ENCODE data around the gene IQSEC1. TPM values are rescaled to one million over a fixed set of nuclear protein-coding genes. Genes with fewer than 3 reads are reported as not detected.

IQSEC1 gene
- polyA plus RNA-seq, 1 donor (not counting 4 experiments of a cell fraction or from before 2014, with no cell fraction given) = 2.8 TPM

GRCh38 chr3:12954891-12955650 is 118.2 kb downstream of the IQSEC1 start:
- Histone ChIP-seq H2AFZ (ENCODE audit: control insufficient read depth, low read length) (no peak overlapping the region), H3K4me1 (ENCODE audit: control insufficient read depth, extremely low read depth, insufficient read depth, low read length) (peaks cover 7% of the 10 kb centered on the region)

GRCh38 chr3:12954180-12954579 is 119.0 kb downstream of the IQSEC1 start:
- H3K4me1 ChIP-seq (ENCODE audit: control insufficient read depth, extremely low read depth, insufficient read depth, low read length) = peaks cover 11% of the 10 kb centered on the region
- peaks cover 2% of the 10 kb centered on the region for H3K79me2 ChIP-seq (ENCODE audit: control insufficient read depth, insufficient read depth, low read length)
- no peak overlapping the region for H3K4me3 ChIP-seq (ENCODE audit: control insufficient read depth in 2 of 3, extremely low read depth in 1 of 3, insufficient read depth in 2 of 3, low read depth in 1 of 3, low read length in 3 of 3)
- H3K27ac ChIP-seq (ENCODE audit: control insufficient read depth, insufficient read depth, low read length) = no peak overlapping the region
- dilution Hi-C loops (cut with MboI; ENCODE audit: extremely low pct_ligation_motif_present, low sequenced_read_pairs) = no loop called here
- H4K20me1 ChIP-seq (ENCODE audit: control insufficient read depth, extremely low read depth, insufficient read depth, low read length) = peaks cover 5% of the 10 kb centered on the region
- DNase-seq (ENCODE audit: low read depth, low spot score) (no peak), FAIRE-seq (no peak)
- H3K9me1 ChIP-seq (ENCODE audit: control insufficient read depth, extremely low read depth, insufficient read depth, low read length) = peaks cover under 1% of the 10 kb centered on the region
- H3K36me3 ChIP-seq (ENCODE audit: control insufficient read depth in 2 of 2, extremely low read depth in 1 of 2, insufficient read depth in 2 of 2, low read length in 2 of 2) = peaks cover 0 to 3% of the 10 kb centered on the region in 2 experiments
- no peaks in the 10 kb centered on the region for H3K9me3 ChIP-seq (ENCODE audit: control insufficient read depth, low read depth, low read length)
- no peak overlapping the region for H3K4me2 ChIP-seq (ENCODE audit: control insufficient read depth, extremely low read depth, insufficient read depth, low read depth, low read length)
- no peak overlapping the region for H3K9ac ChIP-seq (ENCODE audit: control insufficient read depth, extremely low read depth, insufficient read depth, low read length)
- H3K27me3 ChIP-seq (ENCODE audit: control insufficient read depth, extremely low read depth, insufficient read depth, low read length) = no peaks in the 10 kb centered on the region
- H2AFZ ChIP-seq (ENCODE audit: control insufficient read depth, low read length) = no peak overlapping the region
- TF ChIP-seq EZH2 (IDR thresholded peaks at IDR 0.05; ENCODE audit: low read length) (no peak), CTCF (optimal IDR thresholded peaks at IDR 0.05 in 1 of 3, IDR thresholded peaks at IDR 0.05 in 1 of 3, conservative IDR thresholded peaks at IDR 0.05 in 1 of 3; ENCODE audit: extremely low read depth in 1 of 3, insufficient read depth in 2 of 3, low read length in 3 of 3) (no peak)

More at GRCh38 chr3:12954891-12955650, 118.2 kb downstream of the IQSEC1 start:
- Histone ChIP-seq H3K9me1 (ENCODE audit: control insufficient read depth, extremely low read depth, insufficient read depth, low read length) (no peaks in the 10 kb centered on the region), H3K36me3 (ENCODE audit: control insufficient read depth in 2 of 2, extremely low read depth in 1 of 2, insufficient read depth in 2 of 2, low read length in 2 of 2) (peaks cover 0 to 3% of the 10 kb centered on the region in 2 experiments), H3K27ac (ENCODE audit: control insufficient read depth, insufficient read depth, low read length) (no peak overlapping the region), H3K27me3 (ENCODE audit: control insufficient read depth, extremely low read depth, insufficient read depth, low read length) (no peaks in the 10 kb centered on the region), H3K4me2 (ENCODE audit: control insufficient read depth, extremely low read depth, insufficient read depth, low read depth, low read length) (peak overlapping the region; percentile 14), H3K9ac (ENCODE audit: control insufficient read depth, extremely low read depth, insufficient read depth, low read length) (no peak overlapping the region), H3K4me3 (ENCODE audit: control insufficient read depth in 2 of 3, extremely low read depth in 1 of 3, insufficient read depth in 2 of 3, low read depth in 1 of 3, low read length in 3 of 3) (no peak overlapping the region), H3K9me3 (ENCODE audit: control insufficient read depth, low read depth, low read length) (no peaks in the 10 kb centered on the region), H3K79me2 (ENCODE audit: control insufficient read depth, insufficient read depth, low read length) (peaks cover 2% of the 10 kb centered on the region), H4K20me1 (ENCODE audit: control insufficient read depth, extremely low read depth, insufficient read depth, low read length) (peaks cover 2% of the 10 kb centered on the region)
- TF ChIP-seq EZH2 (IDR thresholded peaks at IDR 0.05; ENCODE audit: low read length) (no peak), CTCF (optimal IDR thresholded peaks at IDR 0.05 in 1 of 3, IDR thresholded peaks at IDR 0.05 in 1 of 3, conservative IDR thresholded peaks at IDR 0.05 in 1 of 3; ENCODE audit: extremely low read depth in 1 of 3, insufficient read depth in 2 of 3, low read length in 3 of 3) (peak in 1 of 3 experiments; percentile 4)
- no peak for FAIRE-seq
- DNase-seq (ENCODE audit: low read depth, low spot score) = no peak
- dilution Hi-C loops (cut with MboI; ENCODE audit: extremely low pct_ligation_motif_present, low sequenced_read_pairs) = no loop called here
